Measurements from ENCODE around the gene RNPEPL1. TPM values are rescaled to one million over a fixed set of nuclear protein-coding genes. Genes with fewer than 3 reads are reported as not detected.

RNPEPL1 gene
- polyA plus RNA-seq, 3 donors, result 15.4 to 100 (median 36.4) TPM

DNA sequence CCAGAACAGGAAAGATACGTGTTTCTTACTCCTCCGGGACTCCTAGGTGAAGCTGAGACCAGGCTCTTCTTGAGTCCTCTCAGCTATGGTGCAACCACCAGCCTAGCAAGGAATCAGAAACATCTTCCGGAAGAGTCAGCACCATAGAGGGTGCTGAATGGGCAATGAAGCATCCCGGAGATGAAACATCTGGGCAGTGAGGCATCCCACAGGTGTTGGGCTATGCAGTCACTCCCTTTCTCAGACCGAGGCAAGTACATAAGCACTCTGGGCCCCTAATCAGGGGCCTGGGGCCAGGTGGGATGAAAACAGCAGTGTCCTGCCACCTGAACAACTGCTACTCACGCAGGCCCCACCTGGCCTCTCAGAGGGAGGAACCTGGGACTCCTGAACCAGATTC, 16.8 kb downstream of the RNPEPL1 start:
- peak overlapping the region; percentile 83 for H3K9ac ChIP-seq (ENCODE audit: insufficient read depth, low read length, poor library complexity, severe bottlenecking)
- intact Hi-C loops (cut with micrococcal nuclease), result loop anchor here (2.0 to 10.0 kb wide), 4 partner anchors 24 to 560 kb away; partner anchors contain the start of genes DUSP28 (in 1 of the 2) and NDUFA10 (in 1 of the 2)
- peak overlapping the region; percentile 89 to 98 (median 95) for H3K27ac Mint-ChIP-seq
- H3K4me1 Mint-ChIP-seq, result peaks cover 69% of the 10 kb centered on the region
- H4K20me1 ChIP-seq (ENCODE audit: insufficient read depth, low read length), result peaks cover 41% of the 10 kb centered on the region
- H3K79me2 ChIP-seq (ENCODE audit: insufficient read depth, low read length), result peaks cover 89% of the 10 kb centered on the region
- H3K27me3 ChIP-seq (ENCODE audit: control insufficient read depth in 2 of 2, insufficient read depth in 2 of 2, low read length in 2 of 2), result no peaks in the 10 kb centered on the region
- H3K4me2 ChIP-seq (replicated peaks; ENCODE audit: extremely low read depth, low read length, poor library complexity, severe bottlenecking), result peak overlapping the region; percentile 96
- peaks cover 45 to 55% of the 10 kb centered on the region in 2 donors for H3K4me1 ChIP-seq (ENCODE audit: control insufficient read depth in 1 of 2, insufficient read depth in 2 of 2, low read length in 2 of 2)
- no peaks in the 10 kb centered on the region for H3K9me3 ChIP-seq (replicated peaks in 1 of 2; ENCODE audit: control insufficient read depth in 1 of 2, insufficient read depth in 1 of 2, low read length in 2 of 2)
- peak overlapping the region; percentile 93 to 94 for H3K27ac ChIP-seq (ENCODE audit: low read depth in 1 of 2, low read length in 2 of 2)
- peaks cover 31 to 36% of the 10 kb centered on the region in 2 donors for H3K36me3 Mint-ChIP-seq
- TF ChIP-seq CTCF (IDR thresholded peaks at IDR 0.05), result no peak
- peak overlapping the region; percentile 42 to 92 for H3K4me3 Mint-ChIP-seq
- peaks cover 2 to 17% of the 10 kb centered on the region in 2 donors for H3K36me3 ChIP-seq (replicated peaks in 1 of 2; ENCODE audit: control insufficient read depth in 1 of 2, insufficient read depth in 2 of 2, low read length in 2 of 2)
- 95% methylated on average over 6 of the region's 6 CpGs for WGBS (ENCODE audit: insufficient coverage)
- DNase-seq, result no peak
- peak overlapping the region in 2 of 3 experiments; percentile 80 to 83 for H3K4me3 ChIP-seq (replicated peaks in 1 of 3; ENCODE audit: low read depth in 2 of 3, low read length in 3 of 3)
- H2AFZ ChIP-seq (ENCODE audit: insufficient read depth, low read depth, low read length, poor library complexity, severe bottlenecking), result no peak overlapping the region
- peaks cover 2 to 3% (median 2%) of the 10 kb centered on the region in 3 donors for H3K27me3 Mint-ChIP-seq (ENCODE audit: low read depth in 3 of 3)
- H3K9me3 Mint-ChIP-seq, result peaks cover 0 to 3% (median 0%) of the 10 kb centered on the region in 7 donors

- DNase-seq, result no peak
- 22% methylated on average over 12 of the region's 20 CpGs for WGBS (ENCODE audit: insufficient coverage)
- no peaks in the 10 kb centered on the region for H3K27me3 ChIP-seq (ENCODE audit: control insufficient read depth in 2 of 2, insufficient read depth in 2 of 2, low read length in 2 of 2)
- peak overlapping the region; percentile 96 for H3K4me2 ChIP-seq (replicated peaks; ENCODE audit: extremely low read depth, low read length, poor library complexity, severe bottlenecking)
- Mint-ChIP-seq H3K4me3 (peak overlapping the region; percentile 92 to 93), H3K9me3 (peaks cover 0 to 3% (median 0%) of the 10 kb centered on the region in 7 donors), H3K27me3 (ENCODE audit: low read depth in 3 of 3) (peaks cover 0 to 3% (median 2%) of the 10 kb centered on the region in 3 donors), H3K36me3 (peaks cover 36 to 38% of the 10 kb centered on the region in 2 donors), H3K27ac (peak overlapping the region; percentile 95 to 99 (median 98)), H3K4me1 (peaks cover 63% of the 10 kb centered on the region)
- TF ChIP-seq CTCF (IDR thresholded peaks at IDR 0.05), result no peak
- peak overlapping the region; percentile 81 for H2AFZ ChIP-seq (ENCODE audit: insufficient read depth, low read depth, low read length, poor library complexity, severe bottlenecking)
- H3K4me3 ChIP-seq (replicated peaks in 1 of 3; ENCODE audit: low read depth in 2 of 3, low read length in 3 of 3), result peak overlapping the region; percentile 46 to 83 (median 80)
- H3K9me3 ChIP-seq (replicated peaks in 1 of 2; ENCODE audit: control insufficient read depth in 1 of 2, insufficient read depth in 1 of 2, low read length in 2 of 2), result no peaks in the 10 kb centered on the region
- intact Hi-C loops (cut with micrococcal nuclease), result loop anchor here (2.0 to 10.0 kb wide), 6 partner anchors 19 to 561 kb away; partner anchors contain the start of genes DUSP28 (in 1 of the 2) and NDUFA10 (in 1 of the 2)
- H3K4me1 ChIP-seq (ENCODE audit: control insufficient read depth in 1 of 2, insufficient read depth in 2 of 2, low read length in 2 of 2), result peaks cover 38 to 49% of the 10 kb centered on the region in 2 donors
- peaks cover 37% of the 10 kb centered on the region for H4K20me1 ChIP-seq (ENCODE audit: insufficient read depth, low read length)
- H3K79me2 ChIP-seq (ENCODE audit: insufficient read depth, low read length), result peaks cover 92% of the 10 kb centered on the region
- peak overlapping the region; percentile 93 to 94 for H3K27ac ChIP-seq (ENCODE audit: low read depth in 1 of 2, low read length in 2 of 2)
- peaks cover 9 to 24% of the 10 kb centered on the region in 2 donors for H3K36me3 ChIP-seq (replicated peaks in 1 of 2; ENCODE audit: control insufficient read depth in 1 of 2, insufficient read depth in 2 of 2, low read length in 2 of 2)
- H3K9ac ChIP-seq (ENCODE audit: insufficient read depth, low read length, poor library complexity, severe bottlenecking), result peak overlapping the region; percentile 83
Observed at GRCh38 chr2:240585681-240586197, 17.5 kb downstream of the RNPEPL1 start.

Measured in CD14-positive monocyte (primary cell).